Spleen (tissue), 11 donors: ENCODE data around the gene MUC2. TPM values are rescaled to one million over a fixed set of nuclear protein-coding genes. Genes with fewer than 3 reads are reported as not detected.

Experiments used
- DNase-seq: peaks from one replicate; pipeline ENCODE4 v3.0.0-alpha.2; 2020
- H3K27ac ChIP-seq, 8 donors: fragments of 200-600 bp; sonication (generic) in 7 of 8; 1 replicate in 4 of 8; 2 replicates in 4 of 8; pipeline versions ENCODE4 v1.5.0 to v1.8.0; 2016 to 2021; ENCODE audit warnings: inconsistent platforms in 4 of 8, mild to moderate bottlenecking in 4 of 8, moderate library complexity in 1 of 8
- H3K27me3 ChIP-seq, 7 donors: fragments of 200-600 bp; sonication (generic) in 6 of 7; replicated peaks in 1 of 7; 1 replicate in 4 of 7; 2 replicates in 3 of 7; pipeline versions ENCODE4 v1.5.0 to v1.8.0; 2016 to 2021; ENCODE audit warnings: inconsistent platforms in 3 of 7, mild to moderate bottlenecking in 1 of 7
- H3K36me3 ChIP-seq, 6 donors: fragments of 200-600 bp; sonication (generic) in 5 of 6; 1 replicate in 4 of 6; 2 replicates in 2 of 6; pipeline versions ENCODE4 v1.5.0 to v1.8.0; 2016 to 2021; ENCODE audit warnings: inconsistent platforms in 2 of 6
- H3K4me1 ChIP-seq, 6 donors: fragments of 200-600 bp; sonication (generic) in 5 of 6; 1 replicate in 3 of 6; 2 replicates in 3 of 6; pipeline versions ENCODE4 v1.5.0 to v1.8.0; 2016 to 2021; ENCODE audit warnings: inconsistent platforms in 3 of 6
- H3K4me3 ChIP-seq, 8 donors: fragments of 200-600 bp; sonication (generic) in 7 of 8; 1 replicate in 4 of 8; 2 replicates in 4 of 8; pipeline versions ENCODE4 v1.5.0 to v1.8.0; 2016 to 2021; ENCODE audit warnings: inconsistent platforms in 4 of 8, mild to moderate bottlenecking in 4 of 8, moderate library complexity in 2 of 8
- H3K9me3 ChIP-seq, 8 donors: fragments of 200-600 bp; sonication (generic) in 7 of 8; 1 replicate in 4 of 8; 2 replicates in 4 of 8; pipeline versions ENCODE4 v1.5.0 to v1.8.0; 2016 to 2021; ENCODE audit warnings: inconsistent platforms in 4 of 8
- POLR2A ChIP-seq, 3 donors: fragments of 450-650 bp; IDR thresholded peaks; one replicate each; pipeline ENCODE4 v1.5.1; 2017; ENCODE audit warnings: antibody characterized with exemption in 3 of 3, mild to moderate bottlenecking in 1 of 3
- POLR2AphosphoS5 ChIP-seq, 3 donors: sonication (generic); formaldehyde crosslinking; IDR thresholded peaks; one replicate each; pipeline ENCODE4 v1.5.1; 2017; ENCODE audit warnings: antibody characterized with exemption in 3 of 3
- WGBS, 5 donors: extraction: QIAGEN DNeasy Blood & Tissue Kit in 3 of 5; methylation state at CpG; one replicate each; pipeline versions ENCODE4 v1.1.5 to v1.1.7; 2013 to 2018; 5-methylcytosine and 5-hydroxymethylcytosine counted together
- intact Hi-C: fragments of 100-400 bp; cut with DNase I; formaldehyde crosslinking; loops from one replicate; pipeline ENCODE4 v1.15.0; 2023; ENCODE audit warnings: low total_unique reads
- polyA plus RNA-seq, 3 donors: library from polyadenylated mRNA; stranded (reverse); fragments of 200-250 nt; gene quantifications; one replicate each; pipeline ENCODE4 v1.2.1, GENCODE V29; 2013
- total RNA-seq, 7 donors: library from RNA; depleted of rRNA in 3 of 7; stranded (reverse); fragments of >200 nt in 3 of 7; fragmentation: NEBNext Ultra II Directional in 4 of 7; extraction: Animal tissue kit (Norgen Biotek cat#: 25700) in 4 of 7; gene quantifications; one replicate each; pipeline versions ENCODE4 v1.1.0 to v1.2.1, GENCODE V29; 2016 to 2021
- TF ChIP-seq, protein P1 (sequence below), 11 experiments: fragments of 200-600 bp in 7 of 11; fragments of 450-650 bp in 4 of 11; sonication (generic) in 4 of 11; IDR thresholded peaks in 8 of 11; conservative IDR thresholded peaks in 3 of 11; 1 replicate in 7 of 11; 2 replicates in 4 of 11; pipeline versions ENCODE4 v1.4.0 to v1.8.0; 2016 to 2021; ENCODE audit warnings: antibody characterized with exemption in 11 of 11, inconsistent platforms in 4 of 11, mild to moderate bottlenecking in 1 of 11
- donor health status: healthy with polysubstance abuse.
- donor health status: DM: no; HTN: no; CAD: no; lungs with moderate emphysema.
- donor health status: DM: no; HTN: no; CAD: no.
- donor health status: Bipolar disorder and iron deficiency.
- donor health status: healthy.
- donor health status: DM: no; HTN: no; CAD: no.
- donor health status: DM: yes; HTN: yes; CAD: no.

Gene MUC2
- total and polyA plus RNA-seq, 10 donors: 0.03 to 0.06 (median 0.03) TPM; not detected in 7

GRCh38 chr11:1057806-1058205 is 16.9 kb upstream of the MUC2 start:
- DNase-seq: no peak
- Histone ChIP-seq H3K4me3 (no peak overlapping the region), H3K27me3 (peaks cover 0 to 45% (median 0%) of the 10 kb centered on the region in 7 donors), H3K9me3 (peaks cover 0 to 10% (median 0%) of the 10 kb centered on the region in 8 donors), H3K36me3 (no peaks in the 10 kb centered on the region), H3K27ac (no peak overlapping the region), H3K4me1 (peaks cover 2 to 33% (median 17%) of the 10 kb centered on the region in 6 donors)
- intact Hi-C loops: loop anchor here (10.0 kb wide), 1 partner anchor 213 kb away; the partner anchor contains the start of genes POLR2L and TSPAN4
- TF ChIP-seq, protein P1, sequence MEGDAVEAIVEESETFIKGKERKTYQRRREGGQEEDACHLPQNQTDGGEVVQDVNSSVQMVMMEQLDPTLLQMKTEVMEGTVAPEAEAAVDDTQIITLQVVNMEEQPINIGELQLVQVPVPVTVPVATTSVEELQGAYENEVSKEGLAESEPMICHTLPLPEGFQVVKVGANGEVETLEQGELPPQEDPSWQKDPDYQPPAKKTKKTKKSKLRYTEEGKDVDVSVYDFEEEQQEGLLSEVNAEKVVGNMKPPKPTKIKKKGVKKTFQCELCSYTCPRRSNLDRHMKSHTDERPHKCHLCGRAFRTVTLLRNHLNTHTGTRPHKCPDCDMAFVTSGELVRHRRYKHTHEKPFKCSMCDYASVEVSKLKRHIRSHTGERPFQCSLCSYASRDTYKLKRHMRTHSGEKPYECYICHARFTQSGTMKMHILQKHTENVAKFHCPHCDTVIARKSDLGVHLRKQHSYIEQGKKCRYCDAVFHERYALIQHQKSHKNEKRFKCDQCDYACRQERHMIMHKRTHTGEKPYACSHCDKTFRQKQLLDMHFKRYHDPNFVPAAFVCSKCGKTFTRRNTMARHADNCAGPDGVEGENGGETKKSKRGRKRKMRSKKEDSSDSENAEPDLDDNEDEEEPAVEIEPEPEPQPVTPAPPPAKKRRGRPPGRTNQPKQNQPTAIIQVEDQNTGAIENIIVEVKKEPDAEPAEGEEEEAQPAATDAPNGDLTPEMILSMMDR (IDR thresholded peaks at IDR 0.05 in 8 of 11, conservative IDR thresholded peaks at IDR 0.05 in 3 of 11): no peak
- TF ChIP-seq POLR2A (IDR thresholded peaks at IDR 0.05): no peak
- TF ChIP-seq POLR2AphosphoS5 (IDR thresholded peaks at IDR 0.05): no peak
- WGBS, 5 donors: 87 to 95% (median 92%) methylated on average over 16 of the region's 16 CpGs

DNA sequence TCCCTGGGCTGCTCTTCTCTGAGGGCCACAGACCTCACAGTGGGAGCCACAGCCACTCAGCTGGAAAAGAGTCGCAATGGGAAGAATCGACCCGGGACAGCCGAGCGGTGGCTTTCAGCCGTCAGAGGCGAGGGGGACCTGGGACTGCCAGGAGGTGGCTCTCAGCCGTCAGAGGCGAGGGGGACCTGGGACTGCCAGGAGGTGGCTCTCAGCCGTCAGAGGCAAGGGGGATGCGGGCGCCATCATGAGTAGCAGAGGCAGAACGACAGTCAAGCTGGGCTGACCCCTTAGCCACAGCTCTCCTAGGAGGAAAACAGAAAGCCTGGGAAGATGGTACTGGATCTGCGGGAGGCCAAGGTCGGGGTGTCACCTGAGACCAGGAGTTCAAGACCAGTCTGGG is 14.9 kb upstream of the MUC2 start:
- WGBS, 5 donors: 63 to 85% (median 72%) methylated on average over 14 to 15 of the region's 15 CpGs
- intact Hi-C loops: loop anchor here (10.0 kb wide), 1 partner anchor 215 kb away; the partner anchor contains the start of genes POLR2L and TSPAN4
- no peak for DNase-seq
- Histone ChIP-seq H3K4me3 (no peak overlapping the region), H3K27ac (peak overlapping the region in 2 of 8 donors; percentile 46 to 58), H3K9me3 (peaks cover 0 to 10% (median 0%) of the 10 kb centered on the region in 8 donors), H3K27me3 (peaks cover 0 to 31% (median 0%) of the 10 kb centered on the region in 7 donors), H3K36me3 (no peaks in the 10 kb centered on the region), H3K4me1 (peaks cover 0 to 16% (median 6%) of the 10 kb centered on the region in 6 donors)
- no peak for TF ChIP-seq POLR2A (IDR thresholded peaks at IDR 0.05)
- no peak for TF ChIP-seq POLR2AphosphoS5 (IDR thresholded peaks at IDR 0.05)
- TF ChIP-seq, protein P1 (IDR thresholded peaks at IDR 0.05 in 8 of 11, conservative IDR thresholded peaks at IDR 0.05 in 3 of 11): no peak

GRCh38 chr11:1060410-1060809 is 14.3 kb upstream of the MUC2 start:
- Histone ChIP-seq H3K4me3 (no peak overlapping the region), H3K27ac (peak overlapping the region in 5 of 8 donors; percentile 26 to 58 (median 48)), H3K27me3 (peaks cover 0 to 26% (median 0%) of the 10 kb centered on the region in 7 donors), H3K9me3 (peaks cover 0 to 10% (median 0%) of the 10 kb centered on the region in 8 donors), H3K4me1 (peaks cover 0 to 16% (median 6%) of the 10 kb centered on the region in 6 donors), H3K36me3 (no peaks in the 10 kb centered on the region)
- intact Hi-C loops: no loop called here
- TF ChIP-seq POLR2AphosphoS5 (IDR thresholded peaks at IDR 0.05) (no peak), POLR2A (IDR thresholded peaks at IDR 0.05) (no peak)
- TF ChIP-seq, protein P1 (IDR thresholded peaks at IDR 0.05 in 8 of 11, conservative IDR thresholded peaks at IDR 0.05 in 3 of 11): no peak
- DNase-seq: no peak
- WGBS, 5 donors: 82 to 92% (median 91%) methylated on average over 16 of the region's 16 CpGs

DNA sequence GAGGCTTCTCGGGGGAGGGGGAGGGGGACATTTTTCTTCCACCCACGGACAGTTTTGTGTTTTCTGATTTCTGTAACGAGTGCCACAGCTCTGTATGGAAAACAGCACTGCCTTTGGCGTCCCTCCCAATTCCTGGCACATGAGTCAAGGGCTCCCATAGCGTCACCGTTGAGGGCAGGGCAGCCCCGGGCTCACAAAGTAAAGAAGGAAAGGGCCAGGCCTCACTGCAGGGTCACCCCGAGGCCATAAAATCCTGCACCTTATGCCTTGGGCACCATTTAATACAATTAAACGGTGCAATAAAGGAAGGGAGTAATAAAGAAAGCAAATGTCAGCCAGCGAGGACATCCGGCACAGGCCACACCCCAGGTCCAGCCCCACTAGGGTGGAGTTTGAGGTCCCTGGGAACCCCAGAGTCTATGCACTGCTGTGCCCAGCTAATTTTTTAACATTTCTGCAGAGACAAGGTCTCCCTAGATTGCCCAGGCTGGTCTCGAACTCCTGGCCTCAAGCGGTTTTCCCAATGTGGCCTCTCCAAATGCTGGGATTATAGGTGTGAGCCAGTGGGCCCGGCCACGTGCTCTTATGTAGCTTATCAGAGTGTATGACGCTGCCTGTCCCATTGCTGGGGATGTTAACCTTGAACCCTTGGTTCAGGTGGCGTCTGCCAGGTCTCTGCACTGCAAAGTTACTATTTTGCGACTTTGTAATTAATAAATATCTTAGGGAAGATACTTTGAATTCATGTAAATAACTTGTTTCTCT is 13.6 kb upstream of the MUC2 start:
- peaks cover 0 to 20% (median 0%) of the 10 kb centered on the region in 7 donors for H3K27me3 ChIP-seq
- peaks cover 0 to 10% (median 0%) of the 10 kb centered on the region in 8 donors for H3K9me3 ChIP-seq
- intact Hi-C loops: no loop called here
- no peaks in the 10 kb centered on the region for H3K36me3 ChIP-seq
- 56 to 74% (median 68%) methylated on average over 18 of the region's 18 CpGs for WGBS, 5 donors
- H3K27ac ChIP-seq: peak overlapping the region in 5 of 8 donors; percentile 26 to 58 (median 48)
- TF ChIP-seq POLR2AphosphoS5 (IDR thresholded peaks at IDR 0.05) (peak in 2 of 3 donors; percentile 56 to 67), POLR2A (IDR thresholded peaks at IDR 0.05) (no peak)
- TF ChIP-seq, protein P1 (IDR thresholded peaks at IDR 0.05 in 8 of 11, conservative IDR thresholded peaks at IDR 0.05 in 3 of 11): no peak
- no peak overlapping the region for H3K4me3 ChIP-seq
- peaks cover 0 to 16% (median 6%) of the 10 kb centered on the region in 6 donors for H3K4me1 ChIP-seq
- DNase-seq: peak; percentile 80
